Subcutaneous abdominal adipose tissue (tissue), 5 donors: Measurements from ENCODE around the gene GALNT9.

Experiments used
- H3K27ac ChIP-seq: one replicate; pipeline ENCODE4 v1.7.0; 2013; ENCODE audit warnings: low read depth, mild to moderate bottlenecking, inconsistent platforms, low read length, moderate library complexity
- H3K27me3 ChIP-seq, 5 donors: one replicate each; pipeline ENCODE4 v1.7.0; 2013; ENCODE audit warnings: low read length in 5 of 5, inconsistent platforms in 1 of 5; ENCODE audit not compliant: control insufficient read depth in 5 of 5, insufficient read depth in 4 of 5
- H3K36me3 ChIP-seq, 5 donors: one replicate each; pipeline ENCODE4 v1.7.0; 2013; ENCODE audit warnings: low read length in 5 of 5; ENCODE audit not compliant: control insufficient read depth in 5 of 5, insufficient read depth in 5 of 5
- H3K4me1 ChIP-seq, 5 donors: one replicate each; pipeline ENCODE4 v1.7.0; 2013; ENCODE audit warnings: low read length in 5 of 5, mild to moderate bottlenecking in 3 of 5, moderate library complexity in 1 of 5; ENCODE audit not compliant: control insufficient read depth in 5 of 5, insufficient read depth in 5 of 5
- H3K4me3 ChIP-seq, 5 donors: one replicate each; pipeline ENCODE4 v1.7.0; 2013; ENCODE audit warnings: low read length in 5 of 5, low read depth in 1 of 5
- H3K9ac ChIP-seq, 5 donors: one replicate each; pipeline ENCODE4 v1.7.0; 2013; ENCODE audit warnings: low read length in 5 of 5, mild to moderate bottlenecking in 4 of 5, moderate library complexity in 3 of 5
- H3K9me3 ChIP-seq, 5 donors: one replicate each; pipeline ENCODE4 v1.7.0; 2013; ENCODE audit warnings: low read length in 5 of 5; ENCODE audit not compliant: control insufficient read depth in 5 of 5
- donor health status: healthy.
- donor health status: healthy.
- donor health status: healthy.
- donor health status: healthy.
- donor health status: healthy.

Gene GALNT9

GRCh38 chr12:132204063-132204792 lies 125.2 kb downstream of the GALNT9 start:
- H3K27me3 ChIP-seq = peaks cover 32 to 76% (median 70%) of the 10 kb centered on the region in 5 donors
- H3K9ac ChIP-seq = no peak overlapping the region
- H3K36me3 ChIP-seq = no peaks in the 10 kb centered on the region
- H3K27ac ChIP-seq = no peak overlapping the region
- peaks cover 0 to 10% (median 8%) of the 10 kb centered on the region in 5 donors for H3K9me3 ChIP-seq
- H3K4me3 ChIP-seq = no peak overlapping the region
- peaks cover 0 to 10% (median 6%) of the 10 kb centered on the region in 5 donors for H3K4me1 ChIP-seq

GRCh38 chr12:132202929-132203721 lies 126.3 kb downstream of the GALNT9 start:
- Histone ChIP-seq H3K4me3 (no peak overlapping the region), H3K27ac (no peak overlapping the region), H3K4me1 (peaks cover 0 to 10% (median 6%) of the 10 kb centered on the region in 5 donors), H3K27me3 (peaks cover 30 to 83% (median 72%) of the 10 kb centered on the region in 5 donors), H3K36me3 (no peaks in the 10 kb centered on the region), H3K9ac (no peak overlapping the region), H3K9me3 (peaks cover 0 to 1% (median under 1%) of the 10 kb centered on the region in 5 donors)

- Histone ChIP-seq H3K27me3 (peaks cover 30 to 77% (median 67%) of the 10 kb centered on the region in 5 donors), H3K9ac (no peak overlapping the region), H3K4me3 (no peak overlapping the region), H3K27ac (no peak overlapping the region), H3K36me3 (no peaks in the 10 kb centered on the region), H3K9me3 (no peaks in the 10 kb centered on the region), H3K4me1 (peaks cover 0 to 10% (median 6%) of the 10 kb centered on the region in 5 donors)
Observed at GRCh38 chr12:132201391-132202120, 127.8 kb downstream of the GALNT9 start.

GRCh38 chr12:132200800-132201199 lies 128.6 kb downstream of the GALNT9 start:
- Histone ChIP-seq H3K27me3 (peaks cover 25 to 76% (median 64%) of the 10 kb centered on the region in 5 donors), H3K27ac (no peak overlapping the region), H3K9me3 (no peaks in the 10 kb centered on the region), H3K4me1 (peaks cover 0 to 10% (median 6%) of the 10 kb centered on the region in 5 donors), H3K36me3 (no peaks in the 10 kb centered on the region), H3K9ac (no peak overlapping the region), H3K4me3 (no peak overlapping the region)

GRCh38 chr12:132199526-132200319 lies 129.7 kb downstream of the GALNT9 start:
- peaks cover 0 to under 1% (median 0%) of the 10 kb centered on the region in 5 donors for H3K9me3 ChIP-seq
- H3K9ac ChIP-seq = no peak overlapping the region
- H3K36me3 ChIP-seq = no peaks in the 10 kb centered on the region
- H3K27me3 ChIP-seq = peaks cover 17 to 65% (median 53%) of the 10 kb centered on the region in 5 donors
- H3K27ac ChIP-seq = no peak overlapping the region
- no peak overlapping the region for H3K4me3 ChIP-seq
- peaks cover 0 to 8% (median 0%) of the 10 kb centered on the region in 5 donors for H3K4me1 ChIP-seq

- peaks cover 15 to 60% (median 49%) of the 10 kb centered on the region in 5 donors for H3K27me3 ChIP-seq
- peaks cover under 1 to 7% (median 5%) of the 10 kb centered on the region in 5 donors for H3K9me3 ChIP-seq
- H3K4me1 ChIP-seq = peaks cover 0 to 2% (median 0%) of the 10 kb centered on the region in 5 donors
- no peak overlapping the region for H3K27ac ChIP-seq
- no peaks in the 10 kb centered on the region for H3K36me3 ChIP-seq
- H3K4me3 ChIP-seq = no peak overlapping the region
- H3K9ac ChIP-seq = no peak overlapping the region
Observed at GRCh38 chr12:132199101-132199500, 130.3 kb downstream of the GALNT9 start.

- H3K27ac ChIP-seq = no peak overlapping the region
- peaks cover 9 to 58% (median 40%) of the 10 kb centered on the region in 5 donors for H3K27me3 ChIP-seq
- peaks cover 5 to 20% (median 17%) of the 10 kb centered on the region in 5 donors for H3K9me3 ChIP-seq
- H3K36me3 ChIP-seq = no peaks in the 10 kb centered on the region
- no peak overlapping the region for H3K4me3 ChIP-seq
- H3K9ac ChIP-seq = no peak overlapping the region
- H3K4me1 ChIP-seq = no peaks in the 10 kb centered on the region
Observed at GRCh38 chr12:132197581-132198354, 131.6 kb downstream of the GALNT9 start.

- H3K27me3 ChIP-seq = peaks cover 8 to 50% (median 31%) of the 10 kb centered on the region in 5 donors
- H3K9me3 ChIP-seq = peaks cover 5 to 21% (median 17%) of the 10 kb centered on the region in 5 donors
Observed at GRCh38 chr12:132196873-132197390, 132.5 kb downstream of the GALNT9 start.

More at GRCh38 chr12:132196873-132197390, 132.5 kb downstream of the GALNT9 start:
- no peak overlapping the region for H3K9ac ChIP-seq
- H3K27ac ChIP-seq = no peak overlapping the region
- H3K4me1 ChIP-seq = no peaks in the 10 kb centered on the region
- no peak overlapping the region for H3K4me3 ChIP-seq
- H3K36me3 ChIP-seq = no peaks in the 10 kb centered on the region
